NB4 (cell line): ENCODE measurements around the gene CASP3.

Source experiments
- MYC ChIP-seq: IDR thresholded peaks from 2 replicates; pipeline ENCODE4 v1.6.1; 2011; ENCODE audit warnings: low read depth, low read length
- POLR2A ChIP-seq: IDR thresholded peaks from 2 replicates; pipeline ENCODE4 v1.6.1; 2011; ENCODE audit warnings: mild to moderate bottlenecking; ENCODE audit not compliant: insufficient read length; ENCODE audit errors: extremely low read depth
- TF ChIP-seq, protein P1 (sequence below): IDR thresholded peaks from one replicate; pipeline ENCODE4 v1.5.1; 2012; ENCODE audit warnings: low read depth, low read length
- TF ChIP-seq, protein P2 (sequence below): IDR thresholded peaks from 2 replicates; pipeline ENCODE4 v1.6.1; 2011; ENCODE audit warnings: low read depth, low read length

DNA sequence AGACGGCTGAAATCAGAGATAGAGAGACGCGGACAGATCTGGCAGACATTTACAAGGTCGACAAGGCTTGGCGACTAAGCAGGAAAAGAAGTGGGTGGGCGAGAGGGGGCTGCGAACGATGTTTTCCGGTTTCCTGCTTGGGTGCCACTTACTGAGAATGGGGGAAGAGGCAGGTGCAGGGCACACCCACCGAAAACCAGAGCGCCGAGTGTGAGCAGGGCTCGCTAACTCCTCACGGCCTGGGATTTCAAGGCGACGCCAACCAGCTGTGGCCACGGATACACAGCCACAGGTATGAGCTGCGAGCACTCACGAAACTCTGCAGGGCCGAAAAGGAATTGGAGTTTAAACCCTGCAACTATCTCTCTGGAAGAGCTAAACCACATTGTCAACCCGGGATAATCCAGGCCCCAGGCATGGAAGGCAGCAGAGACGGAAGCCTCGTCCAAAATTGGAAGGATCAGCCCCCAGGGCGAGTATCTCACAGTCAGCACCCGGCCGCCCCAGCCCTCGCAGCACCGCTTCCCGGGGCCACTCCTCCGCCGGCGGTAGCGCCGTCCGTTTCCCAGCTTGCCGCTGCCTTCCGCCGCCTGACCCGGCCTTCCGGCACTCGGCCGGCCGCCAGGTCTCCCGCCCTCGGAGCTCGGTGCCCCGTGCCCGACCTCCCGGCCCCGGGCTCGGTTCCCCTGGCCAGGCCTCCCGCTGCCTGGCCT is 778 bp downstream of the CASP3 start:
- TF ChIP-seq, protein P1, sequence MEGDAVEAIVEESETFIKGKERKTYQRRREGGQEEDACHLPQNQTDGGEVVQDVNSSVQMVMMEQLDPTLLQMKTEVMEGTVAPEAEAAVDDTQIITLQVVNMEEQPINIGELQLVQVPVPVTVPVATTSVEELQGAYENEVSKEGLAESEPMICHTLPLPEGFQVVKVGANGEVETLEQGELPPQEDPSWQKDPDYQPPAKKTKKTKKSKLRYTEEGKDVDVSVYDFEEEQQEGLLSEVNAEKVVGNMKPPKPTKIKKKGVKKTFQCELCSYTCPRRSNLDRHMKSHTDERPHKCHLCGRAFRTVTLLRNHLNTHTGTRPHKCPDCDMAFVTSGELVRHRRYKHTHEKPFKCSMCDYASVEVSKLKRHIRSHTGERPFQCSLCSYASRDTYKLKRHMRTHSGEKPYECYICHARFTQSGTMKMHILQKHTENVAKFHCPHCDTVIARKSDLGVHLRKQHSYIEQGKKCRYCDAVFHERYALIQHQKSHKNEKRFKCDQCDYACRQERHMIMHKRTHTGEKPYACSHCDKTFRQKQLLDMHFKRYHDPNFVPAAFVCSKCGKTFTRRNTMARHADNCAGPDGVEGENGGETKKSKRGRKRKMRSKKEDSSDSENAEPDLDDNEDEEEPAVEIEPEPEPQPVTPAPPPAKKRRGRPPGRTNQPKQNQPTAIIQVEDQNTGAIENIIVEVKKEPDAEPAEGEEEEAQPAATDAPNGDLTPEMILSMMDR: no peak
- TF ChIP-seq POLR2A (no peak), MYC (no peak)
- TF ChIP-seq, protein P2, sequence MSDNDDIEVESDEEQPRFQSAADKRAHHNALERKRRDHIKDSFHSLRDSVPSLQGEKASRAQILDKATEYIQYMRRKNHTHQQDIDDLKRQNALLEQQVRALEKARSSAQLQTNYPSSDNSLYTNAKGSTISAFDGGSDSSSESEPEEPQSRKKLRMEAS: no peak
